GM21381 (cell line): ENCODE measurements around the gene HOTAIR.

Experiments
- ATAC-seq: cut with Tn5 transposase; IDR thresholded peaks from one replicate; pipeline ENCODE4 v1.9.1; 2021; ENCODE audit warnings: mild to moderate bottlenecking, moderate library complexity; ENCODE audit not compliant: unreplicated experiment

HOTAIR gene

DNA sequence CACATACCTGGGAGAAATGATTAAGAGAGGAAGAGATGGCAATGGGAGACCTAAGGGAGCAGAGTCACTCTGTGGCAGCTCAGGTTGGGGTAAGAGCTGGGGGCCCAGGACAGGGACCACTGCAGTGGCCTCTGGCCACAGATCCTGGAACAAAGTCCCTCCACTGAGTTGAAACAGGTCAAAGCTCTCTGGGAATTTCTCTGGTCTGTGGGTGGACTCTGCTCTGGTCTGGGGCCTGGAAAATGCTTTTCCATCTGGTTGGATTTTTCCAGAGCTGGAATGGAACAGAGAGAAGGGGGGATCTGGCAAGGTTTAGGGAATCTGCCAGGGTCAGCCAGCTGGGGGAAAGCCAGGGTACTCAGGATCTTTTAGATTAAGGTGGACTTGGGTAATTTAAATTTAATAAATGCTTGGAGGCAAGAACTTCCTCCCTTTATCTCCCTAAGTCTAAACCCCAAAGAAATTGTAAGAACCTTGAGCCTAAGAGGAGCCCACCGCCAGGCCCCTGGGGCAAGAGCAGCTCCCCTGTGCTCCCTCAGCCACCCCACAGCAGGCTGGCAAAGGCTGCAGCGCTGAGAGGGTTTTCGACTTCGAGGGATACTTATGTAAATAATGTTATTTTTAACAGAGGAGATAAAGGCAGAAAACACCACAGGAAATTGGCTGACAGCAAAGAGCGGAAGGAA is 13.9 kb upstream of the HOTAIR start:
- ATAC-seq: no peak

DNA sequence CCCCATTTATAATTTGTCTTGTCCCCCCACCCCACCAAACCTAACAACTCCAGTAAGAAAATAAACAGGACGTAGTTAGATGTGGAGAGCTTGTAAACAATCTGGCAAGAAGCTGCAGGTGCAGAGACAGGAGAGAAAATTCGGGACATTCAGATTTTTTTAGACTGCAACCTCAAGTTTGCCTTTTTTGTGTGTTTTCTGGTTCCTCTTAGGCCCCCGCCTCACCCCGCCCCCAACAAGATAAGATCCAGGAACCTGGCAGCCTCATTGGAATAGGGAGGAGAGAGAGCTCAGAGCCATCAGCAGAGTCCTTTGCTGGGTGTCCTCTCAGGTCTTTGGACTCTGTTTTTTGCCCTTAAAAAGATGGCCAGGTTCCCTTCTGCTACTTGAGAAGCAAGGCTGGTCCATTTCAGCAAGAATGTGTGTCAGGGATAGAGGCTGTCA is 13.1 kb upstream of the HOTAIR start:
- ATAC-seq: no peak

GRCh38 chr12:53986686-53987483 is 12.1 kb upstream of the HOTAIR start:
- no peak for ATAC-seq

DNA sequence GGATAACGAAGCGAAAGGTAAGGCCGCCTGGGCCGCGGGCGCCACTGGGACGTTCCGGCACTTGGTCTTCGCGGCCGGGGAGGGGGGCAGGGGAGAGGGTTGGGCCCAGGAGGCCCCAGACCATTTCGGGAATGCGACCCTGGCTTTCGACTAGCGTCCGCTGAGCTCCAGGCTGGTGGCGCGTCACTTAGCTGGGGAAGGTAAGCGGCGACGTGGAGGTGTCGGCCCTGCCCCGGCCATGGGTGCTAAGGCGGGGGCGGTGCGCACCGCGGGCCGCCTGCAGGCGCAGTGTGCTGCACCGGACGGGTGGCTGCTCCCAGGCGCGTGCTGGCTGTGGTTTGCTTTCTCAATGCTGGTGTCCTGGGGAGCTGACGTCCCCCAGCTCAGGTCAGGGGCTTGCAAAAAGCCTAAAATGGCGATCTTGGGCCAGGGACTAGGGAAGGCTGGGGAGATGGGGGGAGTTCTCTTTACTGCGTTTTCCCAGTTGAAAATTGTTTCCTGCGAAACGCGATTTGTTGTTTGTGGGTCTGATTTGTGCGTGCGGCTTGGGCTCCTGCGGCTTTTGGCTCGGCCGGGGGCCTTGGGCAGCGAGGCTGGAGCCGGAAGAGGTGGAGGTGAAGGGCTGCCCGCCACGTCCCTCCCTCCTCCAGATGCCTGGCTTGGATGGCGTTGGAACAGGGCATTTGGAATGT is 11.4 kb upstream of the HOTAIR start:
- no peak for ATAC-seq

DNA sequence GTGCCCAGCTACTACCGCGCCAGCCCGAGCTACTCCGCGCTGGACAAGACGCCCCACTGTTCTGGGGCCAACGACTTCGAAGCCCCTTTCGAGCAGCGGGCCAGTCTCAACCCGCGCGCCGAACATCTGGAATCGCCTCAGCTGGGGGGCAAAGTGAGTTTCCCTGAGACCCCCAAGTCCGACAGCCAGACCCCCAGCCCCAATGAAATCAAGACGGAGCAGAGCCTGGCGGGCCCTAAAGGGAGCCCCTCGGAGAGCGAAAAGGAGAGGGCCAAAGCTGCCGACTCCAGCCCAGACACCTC is 10.9 kb upstream of the HOTAIR start:
- no peak for ATAC-seq

DNA sequence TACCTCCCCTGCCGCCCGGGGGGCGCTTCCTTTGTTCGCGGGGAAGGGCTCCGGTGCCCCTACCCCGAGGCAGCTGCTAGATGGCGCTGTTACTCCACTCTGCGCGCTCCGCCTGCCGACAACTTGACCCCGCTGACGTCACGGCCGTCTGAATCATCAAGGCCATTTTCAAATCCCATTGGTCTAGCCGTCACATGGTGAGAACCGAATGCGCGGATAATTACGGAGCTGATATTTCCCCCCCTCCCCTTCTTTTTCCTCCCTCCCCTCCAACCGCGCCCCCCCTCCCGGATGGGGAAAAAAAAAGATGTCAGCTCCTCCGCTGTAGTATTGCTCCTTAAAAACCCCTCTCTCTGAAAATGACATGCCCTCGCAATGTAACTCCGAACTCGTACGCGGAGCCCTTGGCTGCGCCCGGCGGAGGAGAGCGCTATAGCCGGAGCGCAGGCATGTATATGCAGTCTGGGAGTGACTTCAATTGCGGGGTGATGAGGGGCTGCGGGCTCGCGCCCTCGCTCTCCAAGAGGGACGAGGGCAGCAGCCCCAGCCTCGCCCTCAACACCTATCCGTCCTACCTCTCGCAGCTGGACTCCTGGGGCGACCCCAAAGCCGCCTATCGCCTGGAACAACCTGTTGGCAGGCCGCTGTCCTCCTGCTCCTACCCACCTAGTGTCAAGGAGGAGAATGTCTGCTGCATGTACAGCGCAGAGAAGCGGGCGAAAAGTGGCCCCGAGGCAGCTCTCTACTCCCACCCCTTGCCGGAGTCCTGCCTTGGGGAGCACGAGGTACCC is 10.3 kb upstream of the HOTAIR start, which contains the start of gene HOXC10:
Gene HOXC10, plus strand, starts transcription at position 246 of the 791 bp plus-strand sequence. Its CDS starts 114 bp downstream, at position 360.
- no peak for ATAC-seq

DNA sequence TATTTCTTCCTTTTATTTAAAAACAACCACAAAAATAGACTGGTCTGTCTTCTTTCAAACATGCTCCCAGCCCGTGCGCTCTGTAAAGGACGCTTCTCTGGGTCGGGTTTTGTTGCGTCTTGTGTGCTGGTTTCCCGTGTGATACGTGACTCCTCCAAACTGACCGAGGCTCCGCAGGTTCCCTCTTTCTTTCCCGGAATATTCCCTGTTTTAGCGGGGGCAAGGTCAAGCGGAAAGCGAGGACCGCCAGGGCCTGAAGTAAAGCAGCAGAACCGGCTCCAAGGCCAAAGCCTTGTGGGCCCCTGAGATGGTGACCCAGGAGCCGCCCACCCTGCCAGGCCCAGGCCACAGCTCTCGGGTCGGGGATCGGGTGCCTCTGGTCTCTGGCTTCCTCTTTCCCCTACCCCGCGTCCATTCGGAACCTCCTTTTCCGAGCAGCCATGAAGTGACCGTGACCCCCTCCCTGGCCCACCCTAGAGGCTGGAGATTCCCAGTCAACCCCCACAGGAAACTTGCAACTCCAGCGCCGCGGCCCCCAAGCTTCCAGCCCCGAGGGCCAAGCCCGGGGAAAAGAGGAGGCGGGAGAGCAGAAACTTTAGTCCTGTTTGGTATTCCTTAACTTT is 9.3 kb upstream of the HOTAIR start:
- ATAC-seq: no peak

- no peak for ATAC-seq
Measured at GRCh38 chr12:53983568-53983949, 8.8 kb upstream of the HOTAIR start.

DNA sequence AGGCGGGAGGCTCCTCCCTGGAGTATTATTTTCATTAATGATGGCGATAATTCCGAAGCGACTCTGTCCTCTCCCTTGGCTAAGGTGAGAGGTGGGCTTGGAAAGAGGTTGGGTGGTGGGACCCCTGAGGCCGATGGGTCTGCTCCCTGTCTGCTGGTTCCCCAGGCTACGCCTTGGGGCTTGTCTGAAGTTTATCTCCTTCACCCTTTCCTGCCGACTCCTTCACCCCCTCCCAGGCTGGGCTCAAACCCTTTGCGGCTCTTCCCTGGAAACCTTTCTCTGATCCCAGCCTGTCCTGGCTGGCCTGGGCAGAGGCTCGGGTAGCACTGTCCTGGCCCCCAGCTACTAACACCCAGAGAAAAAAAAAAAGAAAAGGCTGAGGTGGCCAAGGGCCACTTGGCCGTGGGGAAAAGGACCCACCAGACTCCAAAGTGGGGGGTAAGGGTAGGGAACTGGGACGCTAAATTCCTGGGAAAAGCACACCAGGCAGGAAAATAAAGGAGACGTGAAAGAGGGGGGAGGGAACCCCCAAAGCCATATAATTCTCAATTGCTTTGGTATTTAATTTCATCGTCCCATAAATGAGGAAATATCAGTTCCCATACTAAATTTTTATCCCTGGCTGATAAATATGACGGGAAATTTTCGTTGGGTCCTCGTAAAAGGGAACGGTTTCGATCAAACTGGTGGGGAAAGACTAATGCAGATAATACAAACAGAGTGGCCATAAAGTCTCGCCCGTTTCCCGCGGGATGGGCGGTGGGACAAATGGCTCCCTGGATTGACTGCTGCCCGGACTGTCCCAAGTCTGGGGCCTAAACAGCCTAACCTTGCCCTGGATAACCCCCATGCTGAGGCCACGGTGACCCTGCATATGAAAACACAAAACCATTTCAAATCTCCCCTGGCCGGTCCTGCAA is 8.2 kb upstream of the HOTAIR start:
- no peak for ATAC-seq

DNA sequence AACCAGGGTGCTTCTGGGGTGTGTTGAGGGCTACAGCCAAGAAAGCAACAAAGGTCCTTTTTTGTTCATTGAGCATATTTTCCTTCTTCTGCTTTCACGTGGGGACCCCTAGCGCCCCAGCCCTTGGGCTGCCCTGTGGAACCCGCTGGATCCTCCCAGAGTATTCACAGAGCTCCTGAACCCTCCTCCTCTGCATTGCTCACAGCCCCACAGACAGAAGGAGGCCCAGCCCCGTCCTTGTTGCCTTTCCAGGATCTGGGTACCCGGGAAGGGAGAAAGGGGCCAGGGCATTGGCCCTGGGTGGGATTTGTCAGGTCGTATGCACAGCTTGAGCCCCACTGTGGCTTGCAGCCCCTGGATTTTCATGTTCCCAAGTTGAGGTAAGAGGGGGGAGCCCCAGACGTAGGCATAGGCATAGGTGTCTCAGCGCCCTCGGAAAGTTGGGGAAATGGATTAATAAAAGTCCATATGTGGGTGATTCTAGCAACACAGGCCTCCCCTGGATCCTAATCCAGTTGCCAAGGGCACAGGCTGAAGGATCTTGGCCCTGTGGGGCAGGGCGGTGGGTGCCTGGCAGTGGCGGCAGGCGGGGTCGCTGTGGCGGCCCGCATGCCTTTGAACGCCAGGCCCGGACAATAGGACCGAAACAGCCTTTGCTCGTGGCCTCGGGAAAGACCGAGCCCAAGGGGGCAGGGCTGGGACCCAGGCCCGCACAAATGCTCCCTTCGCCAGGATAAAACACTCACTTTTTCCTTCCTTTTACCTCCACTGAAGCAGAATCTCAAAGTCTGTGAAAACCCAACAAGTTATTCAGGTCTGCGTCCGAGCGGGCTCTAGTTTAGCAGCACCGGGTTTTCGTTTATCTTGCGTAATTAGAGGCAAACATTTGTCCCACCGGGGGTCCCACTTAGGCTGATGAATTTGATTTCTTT is 7.1 kb upstream of the HOTAIR start:
- no peak for ATAC-seq

- ATAC-seq: no peak
Measured at GRCh38 chr12:53980802-53981496, 6.2 kb upstream of the HOTAIR start.

DNA sequence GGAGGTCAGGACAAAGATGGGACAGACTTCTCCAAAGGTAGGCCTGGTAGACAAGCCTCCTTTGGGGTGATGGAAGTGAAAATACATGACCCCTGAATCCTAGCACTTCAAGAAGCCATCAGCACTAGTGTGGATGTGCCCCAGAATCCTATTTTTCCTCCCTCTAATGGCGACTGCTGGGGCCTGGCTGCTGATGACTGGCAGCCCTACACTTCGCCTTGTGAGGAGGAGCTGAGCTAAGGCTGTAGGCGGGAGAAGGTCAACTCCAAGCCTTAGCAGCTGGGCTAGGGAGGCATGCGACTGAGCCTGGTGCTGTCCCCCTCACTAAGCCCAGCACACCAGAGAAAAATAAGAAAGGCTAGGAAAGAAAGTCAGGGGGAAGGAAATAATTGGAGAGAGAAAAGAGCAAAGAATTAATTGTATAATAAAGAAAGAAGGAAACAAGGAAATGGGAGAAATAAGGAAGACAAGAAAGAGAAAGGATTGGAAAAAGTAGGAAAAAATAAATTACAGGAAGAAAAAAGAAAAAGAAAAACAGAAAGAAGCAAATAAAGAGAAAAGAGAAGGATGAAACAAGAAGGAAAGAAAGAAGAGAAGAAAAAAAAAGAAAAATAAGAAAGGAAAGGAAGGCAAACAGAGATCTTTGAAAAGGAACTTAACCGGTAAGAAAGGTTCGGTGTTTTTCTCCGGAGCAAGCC is 5.5 kb upstream of the HOTAIR start:
- no peak for ATAC-seq

DNA sequence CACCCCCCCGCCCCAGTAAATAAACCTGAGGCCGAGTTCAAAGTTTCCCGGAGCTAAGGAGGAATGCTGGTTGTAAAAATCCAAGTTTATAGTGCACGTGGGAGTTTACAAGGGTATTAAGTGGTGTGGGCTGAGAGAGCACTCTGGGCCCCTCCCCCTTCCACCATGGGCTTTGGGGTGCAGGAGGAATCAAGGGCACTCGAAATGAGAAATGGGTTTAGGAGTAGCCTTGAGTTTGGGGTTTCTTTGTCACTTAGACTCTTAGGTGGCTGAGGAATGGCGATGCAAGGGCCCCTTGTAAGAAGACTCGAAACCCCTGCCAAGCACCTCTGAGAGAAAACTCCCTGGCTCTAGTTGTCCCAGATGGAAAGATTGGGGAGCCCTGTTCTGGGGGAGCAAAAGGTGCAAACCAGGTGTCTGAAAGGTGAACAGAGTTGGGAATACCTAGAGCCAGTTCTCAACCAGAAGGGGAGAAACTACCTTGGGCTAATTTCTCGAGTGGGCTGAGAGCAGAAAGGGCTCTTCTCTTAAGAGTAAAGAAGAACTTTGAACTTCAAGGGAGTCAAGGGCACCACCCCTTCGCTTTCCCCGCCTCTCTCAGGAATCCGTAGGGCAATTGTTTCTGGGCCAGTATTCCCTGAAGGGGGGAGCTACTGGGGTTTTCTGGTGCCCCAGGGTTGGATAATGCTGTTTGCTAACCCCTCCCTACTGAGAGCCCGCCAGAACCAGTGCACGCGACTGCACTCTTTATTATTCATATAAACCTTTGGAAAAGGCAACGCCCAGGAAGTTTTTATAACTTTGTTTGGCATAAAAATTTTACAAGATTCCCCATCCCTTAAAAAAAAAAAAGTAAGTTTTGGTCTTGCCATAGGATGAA is 4.0 kb upstream of the HOTAIR start:
- ATAC-seq: no peak

DNA sequence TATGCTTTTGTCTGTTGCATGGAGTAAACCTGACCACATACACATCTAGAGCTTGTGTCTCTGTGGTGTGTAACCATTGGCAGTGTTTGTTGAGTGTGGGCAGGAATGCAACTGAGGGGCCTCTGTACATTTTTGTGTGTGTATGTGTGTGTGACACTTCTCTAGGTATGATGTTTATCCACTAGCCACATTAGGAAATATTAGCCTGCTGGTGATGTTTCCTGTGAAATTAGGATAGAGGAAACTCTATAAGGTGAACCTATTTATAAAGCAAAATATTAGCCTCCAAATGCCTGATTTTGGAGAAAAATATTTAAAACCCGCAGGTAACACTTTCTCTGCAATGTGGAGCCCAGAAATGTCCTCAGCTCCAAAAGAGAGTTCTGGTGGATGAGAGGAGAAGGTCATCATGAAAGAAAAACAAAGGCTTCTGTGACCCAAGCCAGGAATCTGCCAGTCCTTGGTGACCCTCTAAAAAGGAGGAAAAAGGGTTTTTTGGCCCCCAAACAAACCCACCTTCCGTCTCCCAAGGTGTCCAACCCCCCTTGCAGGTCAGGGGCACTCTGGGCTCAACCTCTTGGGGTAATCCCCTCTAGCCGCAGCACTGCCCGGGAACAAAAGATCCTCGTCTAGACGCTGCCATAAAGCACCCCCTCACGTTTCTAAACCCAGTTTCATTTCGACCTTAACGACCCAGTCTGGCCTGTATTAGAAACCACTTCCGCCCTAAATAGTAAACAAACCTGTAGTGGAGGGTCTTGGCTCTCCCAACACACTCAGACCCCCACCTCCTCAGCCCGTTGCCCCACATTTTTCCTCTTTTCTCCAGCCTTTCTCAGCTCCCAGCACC is 3.1 kb upstream of the HOTAIR start:
- ATAC-seq: no peak

GRCh38 chr12:53976823-53977595 is 2.3 kb upstream of the HOTAIR start:
- no peak for ATAC-seq
